Activated CD8-positive, alpha-beta memory T cell treated with anti-CD3 and anti-CD28 coated beads for 48 hours (primary cell): ENCODE data around the gene ALKAL2.
"Not testable (repeated sequence)": the region's sequence is repeated elsewhere in the genome, so short reads cannot be mapped to it uniquely, and the experiment has no call there.

Experiments used
- DNase-seq, 3 experiments: peaks; one replicate each; pipeline ENCODE4 v3.0.0-alpha.2; 2020; ENCODE audit warnings: low read depth in 2 of 3, low spot score in 2 of 3

ALKAL2 gene

GRCh38 chr2:287911-288757, at the start of gene ALKAL2:
ALKAL2 (minus strand) TSS chr2:288091; CDS start chr2:287835, 256 bp downstream.
- DNase-seq, result no peak

- not testable (repeated sequence) for DNase-seq
Observed at GRCh38 chr2:336949-337348, 49.1 kb upstream of the ALKAL2 start.

GRCh38 chr2:336360-336759, 48.5 kb upstream of the ALKAL2 start:
- no peak for DNase-seq

- DNase-seq, result no peak
Observed at GRCh38 chr2:332592-332991, 44.7 kb upstream of the ALKAL2 start.

- DNase-seq, result no peak
Observed at GRCh38 chr2:328761-329160, 40.9 kb upstream of the ALKAL2 start.

GRCh38 chr2:323035-323434, 35.1 kb upstream of the ALKAL2 start:
- no peak for DNase-seq

- DNase-seq, result no peak
Observed at GRCh38 chr2:322326-322725, 34.4 kb upstream of the ALKAL2 start.

GRCh38 chr2:320561-320960, 32.7 kb upstream of the ALKAL2 start:
- no peak for DNase-seq

GRCh38 chr2:319059-319600, 31.2 kb upstream of the ALKAL2 start:
- no peak for DNase-seq

GRCh38 chr2:317501-318424, 29.9 kb upstream of the ALKAL2 start:
- DNase-seq, result no peak

GRCh38 chr2:316381-316780, 28.5 kb upstream of the ALKAL2 start:
- DNase-seq, result no peak

GRCh38 chr2:315925-316324, 28.0 kb upstream of the ALKAL2 start:
- not testable (repeated sequence) for DNase-seq

- no peak for DNase-seq
Observed at GRCh38 chr2:314561-315336, 26.9 kb upstream of the ALKAL2 start.

GRCh38 chr2:313991-314390, 26.1 kb upstream of the ALKAL2 start:
- no peak for DNase-seq

GRCh38 chr2:310994-311393, 23.1 kb upstream of the ALKAL2 start:
- no peak for DNase-seq

- no peak for DNase-seq
Observed at GRCh38 chr2:309954-310510, 22.1 kb upstream of the ALKAL2 start.

GRCh38 chr2:309148-309953, 21.5 kb upstream of the ALKAL2 start:
- no peak for DNase-seq

- DNase-seq, result no peak
Observed at GRCh38 chr2:305366-305765, 17.5 kb upstream of the ALKAL2 start.

GRCh38 chr2:296354-296753, 8.5 kb upstream of the ALKAL2 start:
- no peak for DNase-seq

- DNase-seq, result no peak
Observed at GRCh38 chr2:295090-295489, 7.2 kb upstream of the ALKAL2 start.
